ENCODE results near the gene CFAP69. TPM values are rescaled to one million over a fixed set of nuclear protein-coding genes. Genes with fewer than 3 reads are reported as not detected.
A peak's percentile ranks its signal among the peaks of the same experiment; 100 is the strongest.

The CFAP69 gene
- total RNA-seq, 4 donors from 2014 or later, result 3.0 to 8.6 (median 7.5) TPM

- Histone ChIP-seq H3K27me3 (peaks cover 0 to 8% (median 0%) of the 10 kb centered on the region in 4 donors), H3K36me3 (no peaks in the 10 kb centered on the region), H3K4me1 (peaks cover 0 to 19% (median 15%) of the 10 kb centered on the region in 4 donors), H3K4me3 (no peak overlapping the region), H3K9me3 (no peaks in the 10 kb centered on the region), H3K27ac (replicated peaks in 1 of 4) (no peak overlapping the region)
- intact Hi-C loops (cut with DNase I), result no loop called here
- DNase-seq (ENCODE audit: extremely low spot score), result no peak
- TF ChIP-seq POLR2AphosphoS5 (IDR thresholded peaks at IDR 0.05) (no peak), EP300 (IDR thresholded peaks at IDR 0.05) (no peak), POLR2A (IDR thresholded peaks at IDR 0.05; ENCODE audit: low read depth) (no peak), CTCF (IDR thresholded peaks at IDR 0.05) (no peak)
- WGBS, result 77% methylated on average over 6 of the region's 6 CpGs
Observed at GRCh38 chr7:90216080-90216674, 28.8 kb upstream of the CFAP69 start.

GRCh38 chr7:90216771-90217170 lies 28.2 kb upstream of the CFAP69 start:
- no peak for TF ChIP-seq POLR2A (IDR thresholded peaks at IDR 0.05; ENCODE audit: low read depth)
- TF ChIP-seq CTCF (IDR thresholded peaks at IDR 0.05), result no peak
- no peak for TF ChIP-seq POLR2AphosphoS5 (IDR thresholded peaks at IDR 0.05)
- TF ChIP-seq EP300 (IDR thresholded peaks at IDR 0.05), result no peak
- no peaks in the 10 kb centered on the region for H3K36me3 ChIP-seq
- intact Hi-C loops (cut with DNase I), result no loop called here
- H3K27me3 ChIP-seq, result peaks cover 0 to 2% (median 0%) of the 10 kb centered on the region in 4 donors
- no peak for DNase-seq (ENCODE audit: extremely low spot score)
- H3K9me3 ChIP-seq, result no peaks in the 10 kb centered on the region
- peaks cover 0 to 13% (median 11%) of the 10 kb centered on the region in 4 donors for H3K4me1 ChIP-seq
- 88% methylated on average over 2 of the region's 2 CpGs for WGBS
- H3K27ac ChIP-seq (replicated peaks in 1 of 4), result no peak overlapping the region
- no peak overlapping the region for H3K4me3 ChIP-seq

GRCh38 chr7:90222390-90222789 lies 22.6 kb upstream of the CFAP69 start:
- H3K4me1 ChIP-seq, result peaks cover 0 to 13% (median 0%) of the 10 kb centered on the region in 4 donors
- H3K36me3 ChIP-seq, result peaks cover 0 to 9% (median 2%) of the 10 kb centered on the region in 4 donors
- no peak overlapping the region for H3K4me3 ChIP-seq
- intact Hi-C loops (cut with DNase I), result no loop called here
- peak overlapping the region in 3 of 4 donors; percentile 7 to 43 (median 10) for H3K27ac ChIP-seq (replicated peaks in 1 of 4)
- TF ChIP-seq POLR2AphosphoS5 (IDR thresholded peaks at IDR 0.05) (no peak), EP300 (IDR thresholded peaks at IDR 0.05) (no peak), POLR2A (IDR thresholded peaks at IDR 0.05; ENCODE audit: low read depth) (no peak), CTCF (IDR thresholded peaks at IDR 0.05) (no peak)
- H3K27me3 ChIP-seq, result no peaks in the 10 kb centered on the region
- H3K9me3 ChIP-seq, result no peaks in the 10 kb centered on the region
- no peak for DNase-seq (ENCODE audit: extremely low spot score)

- Histone ChIP-seq H3K4me3 (no peak overlapping the region), H3K27me3 (no peaks in the 10 kb centered on the region), H3K36me3 (peaks cover 0 to 9% (median 2%) of the 10 kb centered on the region in 4 donors), H3K9me3 (no peaks in the 10 kb centered on the region), H3K27ac (replicated peaks in 1 of 4) (peak overlapping the region; percentile 41 to 60 (median 47)), H3K4me1 (peaks cover 0 to 13% (median 0%) of the 10 kb centered on the region in 4 donors)
- 66% methylated on average over 5 of the region's 5 CpGs for WGBS
- peak in 1 of 2 donors; percentile 48 for TF ChIP-seq POLR2AphosphoS5 (IDR thresholded peaks at IDR 0.05)
- TF ChIP-seq POLR2A (IDR thresholded peaks at IDR 0.05; ENCODE audit: low read depth), result no peak
- intact Hi-C loops (cut with DNase I), result no loop called here
- DNase-seq (ENCODE audit: extremely low spot score), result no peak
Observed at GRCh38 chr7:90222811-90223725, 21.9 kb upstream of the CFAP69 start.

GRCh38 chr7:90224195-90224594 lies 20.8 kb upstream of the CFAP69 start:
- DNase-seq (ENCODE audit: extremely low spot score), result no peak
- H3K4me1 ChIP-seq, result peaks cover 0 to 13% (median 0%) of the 10 kb centered on the region in 4 donors
- H3K4me3 ChIP-seq, result no peak overlapping the region
- intact Hi-C loops (cut with DNase I), result no loop called here
- peak overlapping the region in 2 of 4 donors; percentile 12 to 60 for H3K27ac ChIP-seq (replicated peaks in 1 of 4)
- H3K36me3 ChIP-seq, result peaks cover 0 to 9% (median 2%) of the 10 kb centered on the region in 4 donors
- H3K27me3 ChIP-seq, result no peaks in the 10 kb centered on the region
- H3K9me3 ChIP-seq, result no peaks in the 10 kb centered on the region
- TF ChIP-seq EP300 (IDR thresholded peaks at IDR 0.05), result no peak
- 62% methylated on average over 3 of the region's 3 CpGs for WGBS

Measured in esophagus muscularis mucosa (tissue), 4 donors.